ENCODE results near the gene SHISA2. TPM values are rescaled to one million over a fixed set of nuclear protein-coding genes. Genes with fewer than 3 reads are reported as not detected.

Gene SHISA2
- total RNA-seq, 1 experiment from 2014 or later = 1.2 TPM

DNA sequence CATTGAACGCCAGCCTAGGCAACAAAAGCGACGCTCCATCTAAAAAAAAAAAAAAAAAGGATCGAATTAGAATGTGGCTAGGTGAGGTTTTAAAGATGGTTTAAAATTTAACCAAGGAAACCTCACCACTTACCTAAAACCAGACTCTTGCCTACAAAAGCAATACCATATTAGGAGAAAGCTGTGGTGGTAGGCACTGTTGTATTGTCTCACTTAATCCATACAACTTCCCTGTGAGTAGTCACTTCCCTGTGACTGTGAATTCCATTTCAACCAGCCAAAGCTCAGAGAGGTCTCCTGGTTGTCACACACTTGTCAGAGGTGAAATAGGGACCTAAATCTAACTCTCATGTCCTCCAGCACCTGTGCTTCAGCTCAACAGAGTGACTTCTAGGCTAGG lies 15.4 kb downstream of the SHISA2 start:
- in situ Hi-C loops (cut with HindIII; ENCODE audit: low pct_unique_long_range_greater_than_20kb, low sequenced_read_pairs) = no loop called here
- ChIA-PET CTCF (no interaction called here), POLR2A (no interaction called here)
- TF ChIP-seq POLR2AphosphoS5 (IDR thresholded peaks at IDR 0.05; ENCODE audit: low read depth, low read length) (no peak), TCF7L2 (IDR thresholded peaks at IDR 0.05; ENCODE audit: low read depth, low read length) (no peak), SIN3A (IDR thresholded peaks at IDR 0.05; ENCODE audit: borderline replicate concordance, insufficient read depth, low read depth, low read length) (no peak)
- TF ChIP-seq, protein P1, sequence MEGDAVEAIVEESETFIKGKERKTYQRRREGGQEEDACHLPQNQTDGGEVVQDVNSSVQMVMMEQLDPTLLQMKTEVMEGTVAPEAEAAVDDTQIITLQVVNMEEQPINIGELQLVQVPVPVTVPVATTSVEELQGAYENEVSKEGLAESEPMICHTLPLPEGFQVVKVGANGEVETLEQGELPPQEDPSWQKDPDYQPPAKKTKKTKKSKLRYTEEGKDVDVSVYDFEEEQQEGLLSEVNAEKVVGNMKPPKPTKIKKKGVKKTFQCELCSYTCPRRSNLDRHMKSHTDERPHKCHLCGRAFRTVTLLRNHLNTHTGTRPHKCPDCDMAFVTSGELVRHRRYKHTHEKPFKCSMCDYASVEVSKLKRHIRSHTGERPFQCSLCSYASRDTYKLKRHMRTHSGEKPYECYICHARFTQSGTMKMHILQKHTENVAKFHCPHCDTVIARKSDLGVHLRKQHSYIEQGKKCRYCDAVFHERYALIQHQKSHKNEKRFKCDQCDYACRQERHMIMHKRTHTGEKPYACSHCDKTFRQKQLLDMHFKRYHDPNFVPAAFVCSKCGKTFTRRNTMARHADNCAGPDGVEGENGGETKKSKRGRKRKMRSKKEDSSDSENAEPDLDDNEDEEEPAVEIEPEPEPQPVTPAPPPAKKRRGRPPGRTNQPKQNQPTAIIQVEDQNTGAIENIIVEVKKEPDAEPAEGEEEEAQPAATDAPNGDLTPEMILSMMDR (IDR thresholded peaks at IDR 0.05) = no peak
- TF ChIP-seq, protein P2, sequence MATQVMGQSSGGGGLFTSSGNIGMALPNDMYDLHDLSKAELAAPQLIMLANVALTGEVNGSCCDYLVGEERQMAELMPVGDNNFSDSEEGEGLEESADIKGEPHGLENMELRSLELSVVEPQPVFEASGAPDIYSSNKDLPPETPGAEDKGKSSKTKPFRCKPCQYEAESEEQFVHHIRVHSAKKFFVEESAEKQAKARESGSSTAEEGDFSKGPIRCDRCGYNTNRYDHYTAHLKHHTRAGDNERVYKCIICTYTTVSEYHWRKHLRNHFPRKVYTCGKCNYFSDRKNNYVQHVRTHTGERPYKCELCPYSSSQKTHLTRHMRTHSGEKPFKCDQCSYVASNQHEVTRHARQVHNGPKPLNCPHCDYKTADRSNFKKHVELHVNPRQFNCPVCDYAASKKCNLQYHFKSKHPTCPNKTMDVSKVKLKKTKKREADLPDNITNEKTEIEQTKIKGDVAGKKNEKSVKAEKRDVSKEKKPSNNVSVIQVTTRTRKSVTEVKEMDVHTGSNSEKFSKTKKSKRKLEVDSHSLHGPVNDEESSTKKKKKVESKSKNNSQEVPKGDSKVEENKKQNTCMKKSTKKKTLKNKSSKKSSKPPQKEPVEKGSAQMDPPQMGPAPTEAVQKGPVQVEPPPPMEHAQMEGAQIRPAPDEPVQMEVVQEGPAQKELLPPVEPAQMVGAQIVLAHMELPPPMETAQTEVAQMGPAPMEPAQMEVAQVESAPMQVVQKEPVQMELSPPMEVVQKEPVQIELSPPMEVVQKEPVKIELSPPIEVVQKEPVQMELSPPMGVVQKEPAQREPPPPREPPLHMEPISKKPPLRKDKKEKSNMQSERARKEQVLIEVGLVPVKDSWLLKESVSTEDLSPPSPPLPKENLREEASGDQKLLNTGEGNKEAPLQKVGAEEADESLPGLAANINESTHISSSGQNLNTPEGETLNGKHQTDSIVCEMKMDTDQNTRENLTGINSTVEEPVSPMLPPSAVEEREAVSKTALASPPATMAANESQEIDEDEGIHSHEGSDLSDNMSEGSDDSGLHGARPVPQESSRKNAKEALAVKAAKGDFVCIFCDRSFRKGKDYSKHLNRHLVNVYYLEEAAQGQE (IDR thresholded peaks at IDR 0.05; ENCODE audit: insufficient read depth in 1 of 2, low read depth in 2 of 2, low read length in 1 of 2) = no peak
- Histone ChIP-seq H3K27ac (ENCODE audit: low read length) (no peak overlapping the region), H3K4me1 (ENCODE audit: control insufficient read depth, insufficient read depth, low read length) (no peaks in the 10 kb centered on the region), H3K4me3 (ENCODE audit: low read depth in 2 of 2, low read length in 2 of 2) (no peak overlapping the region), H3K36me3 (ENCODE audit: control insufficient read depth, insufficient read depth, low read length) (no peaks in the 10 kb centered on the region), H3K9me3 (ENCODE audit: control insufficient read depth, insufficient read depth, low read depth, low read length) (no peaks in the 10 kb centered on the region), H3K27me3 (ENCODE audit: control insufficient read depth, insufficient read depth, low read length) (no peaks in the 10 kb centered on the region)
- no peak for DNase-seq (ENCODE audit: low read depth, low spot score)
- no peak for ATAC-seq
- intact Hi-C loops (cut with micrococcal nuclease; ENCODE audit: unreplicated experiment) = no loop called here
- BruUV-seq (replicated peaks) = no TSS peak

DNA sequence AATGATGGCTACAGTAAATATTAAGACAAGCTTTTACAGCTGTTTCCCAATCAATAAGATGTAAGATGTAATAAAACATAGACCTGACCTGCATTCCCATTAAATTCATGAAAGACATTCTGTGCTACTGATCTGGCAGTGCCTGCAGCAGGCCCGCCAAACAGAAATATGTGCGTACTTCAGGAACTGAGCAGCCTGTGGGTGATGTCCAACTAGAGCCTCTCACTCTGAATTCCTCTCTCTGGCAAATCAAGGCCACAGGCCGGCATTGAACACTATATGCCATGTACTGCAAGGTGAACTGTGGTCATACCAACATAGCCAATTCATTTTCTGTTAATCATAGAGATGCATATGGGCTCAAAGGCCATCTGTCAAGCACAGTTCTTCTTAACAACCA lies 17.8 kb downstream of the SHISA2 start:
- in situ Hi-C loops (cut with HindIII; ENCODE audit: low pct_unique_long_range_greater_than_20kb, low sequenced_read_pairs) = no loop called here
- no peaks in the 10 kb centered on the region for H3K27me3 ChIP-seq (ENCODE audit: control insufficient read depth, insufficient read depth, low read length)

More for the DNA sequence above, 17.8 kb downstream of the SHISA2 start:
- DNase-seq (ENCODE audit: low read depth, low spot score) (no peak), ATAC-seq (no peak)
- Histone ChIP-seq H3K9me3 (ENCODE audit: control insufficient read depth, insufficient read depth, low read depth, low read length) (no peaks in the 10 kb centered on the region), H3K36me3 (ENCODE audit: control insufficient read depth, insufficient read depth, low read length) (no peaks in the 10 kb centered on the region), H3K4me3 (ENCODE audit: low read depth in 2 of 2, low read length in 2 of 2) (no peak overlapping the region), H3K27ac (ENCODE audit: low read length) (no peak overlapping the region), H3K4me1 (ENCODE audit: control insufficient read depth, insufficient read depth, low read length) (no peaks in the 10 kb centered on the region)
- TF ChIP-seq TCF7L2 (IDR thresholded peaks at IDR 0.05; ENCODE audit: low read depth, low read length) = no peak
- TF ChIP-seq, protein P1 (IDR thresholded peaks at IDR 0.05) = no peak
- TF ChIP-seq, protein P2 (IDR thresholded peaks at IDR 0.05; ENCODE audit: insufficient read depth in 1 of 2, low read depth in 2 of 2, low read length in 1 of 2) = no peak
- no peak for TF ChIP-seq SIN3A (IDR thresholded peaks at IDR 0.05; ENCODE audit: borderline replicate concordance, insufficient read depth, low read depth, low read length)
- no TSS peak for BruUV-seq (replicated peaks)
- intact Hi-C loops (cut with micrococcal nuclease; ENCODE audit: unreplicated experiment) = no loop called here
- POLR2A ChIA-PET = no interaction called here
- CTCF ChIA-PET = no interaction called here
